ENCODE measurements around the gene BACH2. TPM values are rescaled to one million over a fixed set of nuclear protein-coding genes. Genes with fewer than 3 reads are reported as not detected.

The BACH2 gene
- total and polyA plus RNA-seq, 2 experiments from 2014 or later = 1.6 to 5.7 TPM

GRCh38 chr6:90229331-90230010 is 67.2 kb downstream of the BACH2 start:
- DNase-seq (ENCODE audit: low spot score) = no peak
- no peak overlapping the region for H3K27ac ChIP-seq (ENCODE audit: low read depth)
- H3K36me3 ChIP-seq (ENCODE audit: insufficient read depth) = no peaks in the 10 kb centered on the region
- Mint-ChIP-seq H3K27me3 (ENCODE audit: insufficient read depth, low read depth, poor library complexity) (peaks cover 2% of the 10 kb centered on the region), H3K4me1 (peaks cover 15% of the 10 kb centered on the region), H3K36me3 (ENCODE audit: low read depth) (no peaks in the 10 kb centered on the region), H3K9me3 (no peaks in the 10 kb centered on the region), H3K27ac (no peak overlapping the region), H3K4me3 (no peak overlapping the region)
- no peak overlapping the region for H2AFZ ChIP-seq
- no peak for ATAC-seq
- H3F3A ChIP-seq (replicated peaks; ENCODE audit: low read depth) = no peaks in the 10 kb centered on the region
- peaks cover 7% of the 10 kb centered on the region for H3K4me1 ChIP-seq (ENCODE audit: insufficient read depth)
- TF ChIP-seq CTCF (conservative IDR thresholded peaks at IDR 0.05; ENCODE audit: low read depth in 2 of 2) = no peak
- TF ChIP-seq NANOG (IDR thresholded peaks at IDR 0.05; ENCODE audit: borderline replicate concordance) = no peak
- no peak for TF ChIP-seq JUNB (IDR thresholded peaks at IDR 0.05; ENCODE audit: unreplicated experiment)
- TF ChIP-seq POLR2AphosphoS5 (IDR thresholded peaks at IDR 0.05; ENCODE audit: low read depth) = no peak
- TF ChIP-seq CREB1 (CRISPR knock-in tag; IDR thresholded peaks at IDR 0.05; ENCODE audit: low read depth) = no peak
- TF ChIP-seq STAT1 (IDR thresholded peaks at IDR 0.05; ENCODE audit: unreplicated experiment) = no peak
- no peaks in the 10 kb centered on the region for H3K9me2 ChIP-seq (ENCODE audit: insufficient read depth)
- H3K79me2 ChIP-seq (replicated peaks; ENCODE audit: insufficient read depth) = no peaks in the 10 kb centered on the region; the same call in 1 of the 2 replicates
- H3K4me2 ChIP-seq = no peak overlapping the region
- H3K4me3 ChIP-seq = no peak overlapping the region
- H3K27me3 ChIP-seq (ENCODE audit: insufficient read depth) = no peaks in the 10 kb centered on the region
- H4K20me1 ChIP-seq (replicated peaks; ENCODE audit: insufficient read depth) = no peaks in the 10 kb centered on the region; the same call in 1 of the 2 replicates

GRCh38 chr6:90227673-90228072 is 69.0 kb downstream of the BACH2 start:
- no peaks in the 10 kb centered on the region for H3K27me3 ChIP-seq (ENCODE audit: insufficient read depth)
- no peaks in the 10 kb centered on the region; the same call in 1 of the 2 replicates for H3K79me2 ChIP-seq (replicated peaks; ENCODE audit: insufficient read depth)
- H3K9me2 ChIP-seq (ENCODE audit: insufficient read depth) = no peaks in the 10 kb centered on the region
- H3K4me1 Mint-ChIP-seq = peaks cover 15% of the 10 kb centered on the region
- TF ChIP-seq ETS1 (IDR thresholded peaks at IDR 0.05) = no peak
- peaks cover 3% of the 10 kb centered on the region; the same call in 1 of the 2 replicates for H3K36me3 ChIP-seq (ENCODE audit: insufficient read depth)
- H3K36me3 Mint-ChIP-seq (ENCODE audit: low read depth) = peaks cover 9% of the 10 kb centered on the region
- H4K20me1 ChIP-seq (replicated peaks; ENCODE audit: insufficient read depth) = no peaks in the 10 kb centered on the region; the same call in 1 of the 2 replicates
- H2AFZ ChIP-seq = no peak overlapping the region
- no peak overlapping the region for H3K4me3 ChIP-seq
- 0 out of 2 replicates have a peak overlapping the region, but pooled peaks have one; percentile 37 for H3K27ac Mint-ChIP-seq
- H3K27me3 Mint-ChIP-seq (ENCODE audit: insufficient read depth, low read depth, poor library complexity) = peaks cover 2% of the 10 kb centered on the region
- DNase-seq (ENCODE audit: low spot score) (no peak), ATAC-seq (no peak)
- no peaks in the 10 kb centered on the region for H3F3A ChIP-seq (replicated peaks; ENCODE audit: low read depth)
- no peak overlapping the region for H3K4me2 ChIP-seq
- H3K9me3 Mint-ChIP-seq = peaks cover 13% of the 10 kb centered on the region
- no peak overlapping the region for H3K27ac ChIP-seq (ENCODE audit: low read depth)
- H3K4me3 Mint-ChIP-seq = no peak overlapping the region
- peaks cover 7% of the 10 kb centered on the region for H3K4me1 ChIP-seq (ENCODE audit: insufficient read depth)

Data from GM23338 (cell line).